ENCODE measurements around the gene FMN2.

DNA sequence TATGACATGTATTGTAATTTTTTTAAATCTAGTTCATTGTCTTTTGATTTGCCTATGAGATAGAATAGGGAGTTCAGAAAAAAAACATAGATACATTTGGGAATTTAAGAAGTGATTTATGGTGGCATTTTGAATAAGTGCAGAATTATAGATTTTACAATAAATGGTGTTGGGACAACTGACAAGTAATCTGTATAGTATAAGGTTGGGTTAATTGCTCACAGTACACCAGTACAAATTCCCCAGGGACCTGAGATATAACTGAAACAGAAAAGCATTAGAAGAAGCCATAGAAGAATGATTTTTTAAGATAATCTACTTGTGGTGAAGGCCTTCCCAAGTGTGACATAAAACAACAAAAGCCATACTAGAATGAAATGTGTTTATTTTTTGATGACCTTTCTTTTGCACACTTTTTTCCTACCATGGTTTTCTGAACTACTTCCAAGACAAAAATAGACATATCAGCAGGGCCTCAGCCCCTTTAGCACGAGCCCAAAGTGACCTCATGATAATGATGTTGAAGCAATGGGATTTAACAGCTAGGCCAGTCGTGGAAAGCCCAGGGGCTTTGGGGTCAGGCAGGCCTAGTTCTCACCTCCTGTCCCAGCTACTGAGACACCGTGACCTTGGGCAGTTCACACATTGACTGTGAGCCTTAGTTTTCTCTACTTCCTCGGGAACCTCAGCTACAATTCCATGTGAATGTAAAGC lies 432.8 kb downstream of the FMN2 start:
- TF ChIP-seq EGR2 (tag by site-specific recombination; IDR thresholded peaks at IDR 0.05; ENCODE audit: low read depth), result no peak
- no peak for TF ChIP-seq ZNF114 (tag by site-specific recombination; IDR thresholded peaks at IDR 0.05)
